Measurements from ENCODE around the gene HYKK. TPM values are rescaled to one million over a fixed set of nuclear protein-coding genes. Genes with fewer than 3 reads are reported as not detected.

The HYKK gene
- total and polyA plus RNA-seq, 10 of the 15 experiments (the other 5 are each of a cell fraction or from before 2014, with no cell fraction given), result 0.15 to 0.98 (median 0.49) TPM

- TF ChIP-seq USF1 (IDR thresholded peaks at IDR 0.05; ENCODE audit: borderline replicate concordance, extremely low read length, insufficient read depth, low read depth, low read length) (no peak), ZNF274 (IDR thresholded peaks at IDR 0.05; ENCODE audit: insufficient read depth, insufficient read length) (no peak), ZBTB40 (IDR thresholded peaks at IDR 0.05; ENCODE audit: borderline replicate concordance) (no peak)
These were observed 64.0 kb downstream of the HYKK start (continued) for GRCh38 chr15:78571382-78571781.

GRCh38 chr15:78573416-78573815 is 66.0 kb downstream of the HYKK start:
- intact Hi-C loops (cut with micrococcal nuclease; ENCODE audit: unreplicated experiment), result no loop called here

More at GRCh38 chr15:78573416-78573815, 66.0 kb downstream of the HYKK start:
- no peak for FAIRE-seq
- POLR2A ChIA-PET, result no interaction called here
- H3K27me3 ChIP-seq (replicated peaks in 1 of 2; ENCODE audit: control insufficient read depth in 2 of 2, insufficient read depth in 2 of 2, low read length in 1 of 2), result no peaks in the 10 kb centered on the region
- no peak overlapping the region for H3K27ac ChIP-seq (ENCODE audit: control insufficient read depth, insufficient read depth)
- peaks cover 3% of the 10 kb centered on the region for H3K79me2 ChIP-seq (ENCODE audit: control insufficient read depth, insufficient read depth, low read length)
- CTCF ChIA-PET, result interaction anchor here (0.6 kb wide), 1 partner anchor 31 kb away, joined by 3 read pairs; no protein-coding TSS in a partner anchor
- DNase-seq (ENCODE audit: low read depth, low spot score), result no peak
- RAD21 ChIA-PET (ENCODE audit: unreplicated experiment), result no interaction called here
- ATAC-seq, result no peak
- no TSS peak for BruUV-seq (replicated peaks)
- SMC1A ChIA-PET (ENCODE audit: uncharacterized antibody, unreplicated experiment), result no interaction called here
- H3K4me3 ChIP-seq, result no peak overlapping the region
- no peak overlapping the region for H2AFZ ChIP-seq (ENCODE audit: control insufficient read depth, low read depth, low read length)
- in situ Hi-C loops (cut with MboI), result no loop called here
- H3K36me3 ChIP-seq (ENCODE audit: control insufficient read depth in 2 of 2, insufficient read depth in 2 of 2, low read length in 1 of 2), result no peaks in the 10 kb centered on the region
- TF ChIP-seq ELK1 (IDR thresholded peaks at IDR 0.05; ENCODE audit: low read depth, low read length) (no peak), SUPT20H (IDR thresholded peaks at IDR 0.05; ENCODE audit: borderline replicate concordance, control insufficient read depth, low read depth, low read length) (no peak)
- H3K4me1 ChIP-seq (ENCODE audit: control insufficient read depth, insufficient read depth, low read length), result no peaks in the 10 kb centered on the region
- no peaks in the 10 kb centered on the region for H4K20me1 ChIP-seq (ENCODE audit: control insufficient read depth, insufficient read depth)
- H3K4me2 ChIP-seq (ENCODE audit: control insufficient read depth, insufficient read depth), result no peak overlapping the region
- 71% methylated on average over 4 of the region's 4 CpGs for WGBS (ENCODE audit: insufficient coverage, insufficient replicate concordance, low lambda C conversion rate, missing lambda C conversion rate)
- H3K9ac ChIP-seq (ENCODE audit: control insufficient read depth, insufficient read depth, low read length), result no peak overlapping the region
- no peaks in the 10 kb centered on the region for H3K9me3 ChIP-seq (replicated peaks; ENCODE audit: control insufficient read depth, insufficient read depth, low read length)

Measured in GM12878 (cell line).